HepG2 (cell line): ENCODE results near the gene CBFA2T2. TPM values are rescaled to one million over a fixed set of nuclear protein-coding genes. Genes with fewer than 3 reads are reported as not detected.

ENCODE experiments used
- ATAC-seq: fragments of 200-7000 bp; cut with Tn5 transposase; 3 replicates; pipeline ENCODE4 v1.9.1; 2020; ENCODE audit warnings: mild to moderate bottlenecking, moderate library complexity
- BruUV-seq: library from RNA; stranded (reverse); fragments of 400-500 nt; replicated peaks from 2 replicates; lab custom pipeline; 2021; lab: Mats Ljungman, UMichigan
- CTCF ChIA-PET: fragments of 300-600 bp; formaldehyde crosslinking; extraction: SDS; loops from one replicate; lab custom pipeline; 2021; ENCODE audit warnings: low total read pairs, inconsistent platforms, low intra/inter-chr PET ratio; lab: Yijun Ruan, JAX
- POLR2A ChIA-PET: fragments of 350-600 bp; sonication (Branson Sonifier 250); formaldehyde crosslinking; loops from one replicate; lab custom pipeline; 2020; ENCODE audit warnings: antibody characterized with exemption, inconsistent platforms; lab: Yijun Ruan, JAX
- DNase-seq: peaks from one replicate; pipeline ENCODE4 v3.0.0-alpha.2; 2015; ENCODE audit warnings: low spot score
- FAIRE-seq: peaks from 3 replicates; lab custom pipeline; 2011; peaks lifted over from hg19 to GRCh38; lab: Jason Lieb, UNC
- H2AFZ ChIP-seq: one replicate; pipeline ENCODE4 v1.6.1; 2011; ENCODE audit warnings: low read length, inconsistent platforms
- H3K27ac ChIP-seq: fragments of 300-600 bp; 3 replicates; pipeline ENCODE4 v1.8.0; 2011; ENCODE audit warnings: mixed run types, mild to moderate bottlenecking, mixed read lengths, low read length, inconsistent platforms; ENCODE audit not compliant: insufficient read depth; ENCODE audit errors: extremely low read length
- H3K27me3 ChIP-seq, 2 experiments: fragments of 200-600 bp in 1 of 2; 2 replicates in 1 of 2; 3 replicates in 1 of 2; pipeline versions ENCODE4 v1.6.0 to v1.8.0; 2011; ENCODE audit warnings: low read length in 2 of 2, mild to moderate bottlenecking in 2 of 2, moderate library complexity in 2 of 2, inconsistent platforms in 1 of 2; ENCODE audit not compliant: insufficient read depth in 2 of 2, control insufficient read depth in 1 of 2
- H3K36me3 ChIP-seq, 2 experiments: fragments of 200-600 bp in 1 of 2; replicated peaks in 1 of 2; 2 replicates in 1 of 2; 3 replicates in 1 of 2; pipeline versions ENCODE4 v1.5.1 to v1.8.0; 2011; ENCODE audit warnings: low read length in 2 of 2, inconsistent platforms in 1 of 2; ENCODE audit not compliant: insufficient read depth in 2 of 2, control insufficient read depth in 1 of 2
- H3K4me1 ChIP-seq: 2 replicates; pipeline ENCODE4 v1.5.1; 2012; ENCODE audit warnings: low read length, inconsistent platforms; ENCODE audit not compliant: insufficient read depth
- H3K4me2 ChIP-seq: 2 replicates; pipeline ENCODE4 v1.6.0; 2011; ENCODE audit warnings: low read depth, low read length, inconsistent platforms
- H3K4me3 ChIP-seq, 3 experiments: fragments of 200-600 bp in 1 of 3; sonication (generic), shearing (Covaris generic) in 1 of 3; replicated peaks in 1 of 3; 2 replicates each; pipeline ENCODE4 v1.5.1; 2011 to 2016; ENCODE audit warnings: low read length in 3 of 3, inconsistent platforms in 2 of 3, low read depth in 2 of 3, mild to moderate bottlenecking in 2 of 3, control low read depth in 1 of 3, mixed read lengths in 1 of 3; ENCODE audit not compliant: insufficient read depth in 1 of 3
- H3K79me2 ChIP-seq: one replicate; pipeline ENCODE4 v1.6.1; 2011; ENCODE audit warnings: low read length, inconsistent platforms; ENCODE audit not compliant: insufficient read depth
- H3K9ac ChIP-seq: 2 replicates; pipeline ENCODE4 v1.6.0; 2011; ENCODE audit warnings: mild to moderate bottlenecking, low read depth, low read length, inconsistent platforms; ENCODE audit not compliant: insufficient read depth
- H3K9me3 ChIP-seq: 2 replicates; pipeline ENCODE4 v1.5.1; 2012; ENCODE audit warnings: mild to moderate bottlenecking, low read length
- H4K20me1 ChIP-seq: 2 replicates; pipeline ENCODE4 v1.6.0; 2011; ENCODE audit warnings: inconsistent platforms, mild to moderate bottlenecking, low read length, moderate library complexity; ENCODE audit not compliant: insufficient read depth
- BRF2 ChIP-seq: sonication (generic); formaldehyde crosslinking; IDR thresholded peaks from 2 replicates; pipeline ENCODE4 v1.8.1; 2022; ENCODE audit warnings: mild to moderate bottlenecking, missing genetic modification reagents
- ELF3 ChIP-seq: IDR thresholded peaks from 2 replicates; pipeline ENCODE4 v1.6.1; 2016; ENCODE audit warnings: missing genetic modification reagents, missing compliant biosample characterization
- FOXK2 ChIP-seq: fragments of 450-650 bp; IDR thresholded peaks from 2 replicates; pipeline ENCODE4 v1.6.1; 2016
- GATAD1 ChIP-seq: IDR thresholded peaks from 2 replicates; pipeline ENCODE4 v1.6.1; 2016; ENCODE audit warnings: missing genetic modification reagents, missing compliant biosample characterization
- HMGA1 ChIP-seq: sonication (generic); formaldehyde crosslinking; conservative IDR thresholded peaks from 2 replicates; pipeline ENCODE4 v1.4.0; 2020; ENCODE audit warnings: missing genetic modification reagents
- HNRNPL ChIP-seq: fragments of 200-400 bp; formaldehyde crosslinking; IDR thresholded peaks from 2 replicates; pipeline ENCODE4 v1.6.1; 2017; ENCODE audit warnings: mild to moderate bottlenecking, low read depth, low read length
- JUND ChIP-seq: sonication (generic); formaldehyde crosslinking; IDR thresholded peaks from 2 replicates; pipeline ENCODE4 v1.8.0; 2022; ENCODE audit warnings: mild to moderate bottlenecking, missing genetic modification reagents
- LCORL ChIP-seq, 2 experiments: fragments of 450-650 bp in 1 of 2; sonication (generic) in 1 of 2; formaldehyde crosslinking in 1 of 2; IDR thresholded peaks; 2 replicates each; pipeline versions ENCODE4 v1.5.0 to v1.6.1; 2017 to 2020; ENCODE audit warnings: antibody characterized with exemption in 1 of 2, missing genetic modification reagents in 1 of 2
- PAX8 ChIP-seq: sonication (generic); formaldehyde crosslinking; IDR thresholded peaks from 2 replicates; pipeline ENCODE4 v1.8.0; 2022; ENCODE audit warnings: mild to moderate bottlenecking, missing genetic modification reagents, borderline replicate concordance
- RXRB ChIP-seq: IDR thresholded peaks from 2 replicates; pipeline ENCODE4 v1.6.1; 2016; ENCODE audit warnings: borderline replicate concordance, missing genetic modification reagents, missing compliant biosample characterization
- SAFB2 ChIP-seq: sonication (generic); formaldehyde crosslinking; IDR thresholded peaks from 2 replicates; pipeline ENCODE4 v1.5.1; 2020; ENCODE audit warnings: missing genetic modification reagents, low read depth, mild to moderate bottlenecking, borderline replicate concordance
- SP5 ChIP-seq: IDR thresholded peaks from 2 replicates; pipeline ENCODE4 v1.6.1; 2016; ENCODE audit warnings: low read depth, borderline replicate concordance
- SSRP1 ChIP-seq: IDR thresholded peaks from 2 replicates; pipeline ENCODE4 v1.6.1; 2016; ENCODE audit warnings: control low read depth
- YEATS4 ChIP-seq: sonication (generic); formaldehyde crosslinking; IDR thresholded peaks from 2 replicates; pipeline ENCODE4 v1.4.0; 2020; ENCODE audit warnings: missing genetic modification reagents, borderline replicate concordance
- ZNF17 ChIP-seq: sonication (generic); formaldehyde crosslinking; IDR thresholded peaks from 2 replicates; pipeline ENCODE4 v1.5.0; 2020; ENCODE audit warnings: mild to moderate bottlenecking, missing genetic modification reagents
- ZNF235 ChIP-seq: sonication (generic); formaldehyde crosslinking; IDR thresholded peaks from 2 replicates; pipeline ENCODE4 v1.8.1; 2023; ENCODE audit warnings: mild to moderate bottlenecking, missing genetic modification reagents, borderline replicate concordance
- ZNF556 ChIP-seq: sonication (generic); formaldehyde crosslinking; IDR thresholded peaks from 2 replicates; pipeline ENCODE4 v1.4.0; 2020; ENCODE audit warnings: mild to moderate bottlenecking, missing genetic modification reagents, borderline replicate concordance
- ZNF770 ChIP-seq: sonication (generic); formaldehyde crosslinking; IDR thresholded peaks from 2 replicates; pipeline ENCODE4 v1.5.0; 2020; ENCODE audit warnings: mild to moderate bottlenecking, missing genetic modification reagents
- WGBS: methylation state at CpG from one replicate; pipeline ENCODE4 v1.1.6; 2017; ENCODE audit warnings: low lambda C conversion rate; 5-methylcytosine and 5-hydroxymethylcytosine counted together
- in situ Hi-C: cut with HindIII; loops from 2 replicates; pipeline ENCODE4 v1.10.0; 2017; ENCODE audit warnings: low pct_unique_long_range_greater_than_20kb; ENCODE audit not compliant: extremely low pct_ligation_motif_present
- intact Hi-C: fragments of 100-400 bp; cut with micrococcal nuclease; formaldehyde crosslinking; loops from one replicate; pipeline ENCODE4 v1.10.0; 2022; ENCODE audit not compliant: unreplicated experiment
- polyA plus RNA-seq, 8 experiments: library from polyadenylated mRNA; depleted of rRNA in 3 of 8; stranded (reverse) in 7 of 8; unstranded in 1 of 8; fragments of >200 nt; fragmentation: Illumina TruSeq in 4 of 8; extraction: Trizol in 4 of 8; gene quantifications; 2 replicates each; pipeline versions ENCODE4 v1.2.1 to v1.2.3, GENCODE V29; 2011 to 2016; ENCODE audit warnings: low read depth in 4 of 8, missing spikeins in 1 of 8, mixed read lengths in 1 of 8; ENCODE audit not compliant: insufficient read depth in 1 of 8
- total RNA-seq, 5 experiments: library from RNA; depleted of rRNA; stranded (reverse); fragments of >200 nt; fragmentation: Illumina TruSeq; extraction: Trizol; gene quantifications; 2 replicates each; pipeline ENCODE4 v1.2.3, GENCODE V29; 2016; ENCODE audit warnings: low read depth in 1 of 5

Gene CBFA2T2
- total and polyA plus RNA-seq, 2 of the 13 experiments (the other 11 are each of a cell fraction or from before 2014, with no cell fraction given), result 6.3 to 21.2 TPM

GRCh38 chr20:33465481-33466302, 24.2 kb upstream of the CBFA2T2 start (continued):
- TF ChIP-seq ZNF770 (CRISPR knock-in tag), result no peak

- no peaks in the 10 kb centered on the region for H3K36me3 ChIP-seq
- H3K9me3 ChIP-seq, result no peaks in the 10 kb centered on the region
- FAIRE-seq (no peak), DNase-seq (no peak), ATAC-seq (no peak)
- in situ Hi-C loops, result no loop called here
- H3K27me3 ChIP-seq, result peaks cover 0 to 4% of the 10 kb centered on the region in 2 experiments; a peak in 1 of 5 replicates
- H3K27ac ChIP-seq, result no peak overlapping the region
- peaks cover 45% of the 10 kb centered on the region for H3K4me1 ChIP-seq
- H3K4me2 ChIP-seq, result no peak overlapping the region
- H3K79me2 ChIP-seq, result no peaks in the 10 kb centered on the region
- BruUV-seq, result no TSS peak
- WGBS, result 25% methylated on average over 3 of the region's 3 CpGs
- POLR2A ChIA-PET, result interaction anchor here (1.2 kb wide), 1 partner anchor 24 kb away, joined by 3 read pairs; the partner anchor contains the start of gene CBFA2T2
- H3K9ac ChIP-seq, result no peak overlapping the region
- no peak for TF ChIP-seq SP5 (CRISPR knock-in tag)
- TF ChIP-seq ELF3 (CRISPR knock-in tag), result no peak
- no peak for TF ChIP-seq HNRNPL
- no peak for TF ChIP-seq SAFB2 (CRISPR knock-in tag)
- no peak for TF ChIP-seq ZNF17 (CRISPR knock-in tag)
- TF ChIP-seq LCORL (IDR thresholded peaks at IDR 0.05), result no peak
- no peak for TF ChIP-seq LCORL (CRISPR knock-in tag; IDR thresholded peaks at IDR 0.05)
- no peak for TF ChIP-seq GATAD1 (CRISPR knock-in tag)
- TF ChIP-seq ZNF235, result no peak
- TF ChIP-seq HMGA1, result no peak
- no peak for TF ChIP-seq PAX8 (CRISPR knock-in tag)
- no peak for TF ChIP-seq YEATS4
- no peak for TF ChIP-seq FOXK2
- no peak for TF ChIP-seq JUND
- no peak for TF ChIP-seq RXRB (CRISPR knock-in tag)
- TF ChIP-seq SSRP1, result no peak
- TF ChIP-seq ZNF556 (CRISPR knock-in tag), result no peak
- TF ChIP-seq BRF2 (CRISPR knock-in tag), result no peak
- no peak overlapping the region for H3K4me3 ChIP-seq
- CTCF ChIA-PET, result no interaction called here
- H4K20me1 ChIP-seq, result no peaks in the 10 kb centered on the region
- H2AFZ ChIP-seq, result no peak overlapping the region
- intact Hi-C loops, result no loop called here
Measured at GRCh38 chr20:33466303-33466646, 23.6 kb upstream of the CBFA2T2 start.
